Stimulated activated CD8-positive, alpha-beta memory T cell treated with anti-CD3 and anti-CD28 coated beads, Interleukin-7, amount 100 ng/mL, for 48 hours (primary cell): ENCODE data around the gene PNMA1.

Experiments
- DNase-seq, 2 donors: peaks; one replicate each; pipeline ENCODE4 v3.0.0-alpha.2; 2020; ENCODE audit warnings: low read depth in 1 of 2; ENCODE audit errors: extremely low read depth in 1 of 2

The PNMA1 gene

GRCh38 chr14:73713803-73714655 lies at the start of gene PNMA1:
Gene PNMA1, minus strand, starts transcription at chr14:73714384. Its CDS starts 745 bp downstream, at chr14:73713639.
- peak; percentile 76 to 82 for DNase-seq

GRCh38 chr14:73763396-73763795 lies 49.2 kb upstream of the PNMA1 start:
- DNase-seq: no peak

- no peak for DNase-seq
These were observed 48.2 kb upstream of the PNMA1 start for GRCh38 chr14:73762375-73762822.

- DNase-seq: no peak
These were observed 47.6 kb upstream of the PNMA1 start for GRCh38 chr14:73761618-73762355.

GRCh38 chr14:73760598-73761586 lies 46.7 kb upstream of the PNMA1 start:
- no peak for DNase-seq

GRCh38 chr14:73759714-73760597 lies 45.8 kb upstream of the PNMA1 start:
- DNase-seq: peak; percentile 98

- no peak for DNase-seq
These were observed 45.1 kb upstream of the PNMA1 start for GRCh38 chr14:73759183-73759713.

GRCh38 chr14:73758392-73759182 lies 44.4 kb upstream of the PNMA1 start:
- DNase-seq: no peak

- DNase-seq: no peak
These were observed 43.8 kb upstream of the PNMA1 start for GRCh38 chr14:73757876-73758391.

- DNase-seq: no peak
These were observed 43.2 kb upstream of the PNMA1 start for GRCh38 chr14:73757381-73757780.

- DNase-seq: no peak
These were observed 41.3 kb upstream of the PNMA1 start for GRCh38 chr14:73755434-73756014.

GRCh38 chr14:73754911-73755360 lies 40.8 kb upstream of the PNMA1 start:
- no peak for DNase-seq

- DNase-seq: no peak
These were observed 40.0 kb upstream of the PNMA1 start for GRCh38 chr14:73753887-73754795.

GRCh38 chr14:73753124-73753886 lies 39.1 kb upstream of the PNMA1 start:
- DNase-seq: no peak

GRCh38 chr14:73752297-73752992 lies 38.3 kb upstream of the PNMA1 start:
- DNase-seq: no peak
